Upper lobe of left lung (tissue), 6 donors: ENCODE results near the gene ASIC2. TPM values are rescaled to one million over a fixed set of nuclear protein-coding genes. Genes with fewer than 3 reads are reported as not detected.

Experiments
- ATAC-seq, 2 donors: fragments of 200-7000 bp; cut with Tn5 transposase; one replicate each; pipeline ENCODE4 v1.9.1; 2022; ENCODE audit warnings: mild to moderate bottlenecking in 2 of 2, moderate library complexity in 2 of 2; ENCODE audit not compliant: low FRiP score in 2 of 2
- DNase-seq, 2 donors: peaks; one replicate each; pipeline ENCODE4 v3.0.0-alpha.2; 2019 to 2020
- H3K27ac ChIP-seq, 4 donors: fragments of 200-600 bp; sonication (generic); one replicate each; pipeline ENCODE4 v1.5.1; 2016 to 2019
- H3K27me3 ChIP-seq, 4 donors: fragments of 200-600 bp; sonication (generic); one replicate each; pipeline ENCODE4 v1.5.1; 2017 to 2019
- H3K36me3 ChIP-seq, 4 donors: fragments of 200-600 bp; sonication (generic); one replicate each; pipeline ENCODE4 v1.5.1; 2016 to 2019
- H3K4me1 ChIP-seq, 4 donors: fragments of 200-600 bp; sonication (generic); one replicate each; pipeline ENCODE4 v1.5.1; 2018 to 2019
- H3K4me3 ChIP-seq, 4 donors: fragments of 200-600 bp; sonication (generic); one replicate each; pipeline ENCODE4 v1.5.1; 2017 to 2019; ENCODE audit warnings: mild to moderate bottlenecking in 2 of 4, moderate library complexity in 1 of 4
- H3K9me3 ChIP-seq, 4 donors: fragments of 200-600 bp; sonication (generic); one replicate each; pipeline ENCODE4 v1.5.1; 2018 to 2019
- CTCF ChIP-seq, 6 experiments: fragments of 450-650 bp in 4 of 6; fragments of 200-600 bp in 2 of 6; sonication (generic) in 2 of 6; IDR thresholded peaks; one replicate each; pipeline ENCODE4 v1.5.1; 2016 to 2019; ENCODE audit warnings: antibody characterized with exemption in 6 of 6
- EP300 ChIP-seq, 4 donors: sonication (generic); formaldehyde crosslinking; IDR thresholded peaks; one replicate each; pipeline ENCODE4 v1.5.1; 2017; ENCODE audit warnings: antibody characterized with exemption in 4 of 4, control low read depth in 2 of 4
- POLR2A ChIP-seq, 4 donors: fragments of 450-650 bp; IDR thresholded peaks; one replicate each; pipeline ENCODE4 v1.5.1; 2016 to 2017; ENCODE audit warnings: antibody characterized with exemption in 4 of 4, mild to moderate bottlenecking in 2 of 4
- POLR2AphosphoS5 ChIP-seq, 2 donors: sonication (generic); formaldehyde crosslinking; IDR thresholded peaks; one replicate each; pipeline ENCODE4 v1.5.1; 2017; ENCODE audit warnings: antibody characterized with exemption in 2 of 2
- WGBS, 2 donors: methylation state at CpG; one replicate each; pipeline ENCODE4 v1.1.5; 2017 to 2018; 5-methylcytosine and 5-hydroxymethylcytosine counted together
- total RNA-seq, 6 donors: library from RNA; depleted of rRNA in 4 of 6; stranded (reverse); fragments of >200 nt in 4 of 6; gene quantifications; one replicate each; pipeline versions ENCODE4 v1.1.0 to v1.2.1, GENCODE V29; 2016 to 2021
- donor health status: DM: no; HTN: no; CAD: no; lungs with moderate emphysema.
- donor health status: DM: no; HTN: yes; CAD: no; lungs with severe emphysema.

The ASIC2 gene
- total RNA-seq, 6 donors from 2014 or later = 0.17 TPM; not detected in 5

GRCh38 chr17:33023790-33024189 is 269.3 kb downstream of the ASIC2 start:
- 83 to 85% methylated on average over 3 of the region's 3 CpGs for WGBS, 2 donors
- H3K27ac ChIP-seq = no peak overlapping the region
- TF ChIP-seq POLR2A (IDR thresholded peaks at IDR 0.05) = no peak
- no peak for TF ChIP-seq POLR2AphosphoS5 (IDR thresholded peaks at IDR 0.05)
- no peak for TF ChIP-seq CTCF (IDR thresholded peaks at IDR 0.05)
- no peak for TF ChIP-seq EP300 (IDR thresholded peaks at IDR 0.05)
- no peaks in the 10 kb centered on the region for H3K9me3 ChIP-seq
- no peaks in the 10 kb centered on the region for H3K4me1 ChIP-seq
- no peaks in the 10 kb centered on the region for H3K36me3 ChIP-seq
- no peak overlapping the region for H3K4me3 ChIP-seq
- DNase-seq (no peak), ATAC-seq (no peak)
- H3K27me3 ChIP-seq = no peaks in the 10 kb centered on the region

DNA sequence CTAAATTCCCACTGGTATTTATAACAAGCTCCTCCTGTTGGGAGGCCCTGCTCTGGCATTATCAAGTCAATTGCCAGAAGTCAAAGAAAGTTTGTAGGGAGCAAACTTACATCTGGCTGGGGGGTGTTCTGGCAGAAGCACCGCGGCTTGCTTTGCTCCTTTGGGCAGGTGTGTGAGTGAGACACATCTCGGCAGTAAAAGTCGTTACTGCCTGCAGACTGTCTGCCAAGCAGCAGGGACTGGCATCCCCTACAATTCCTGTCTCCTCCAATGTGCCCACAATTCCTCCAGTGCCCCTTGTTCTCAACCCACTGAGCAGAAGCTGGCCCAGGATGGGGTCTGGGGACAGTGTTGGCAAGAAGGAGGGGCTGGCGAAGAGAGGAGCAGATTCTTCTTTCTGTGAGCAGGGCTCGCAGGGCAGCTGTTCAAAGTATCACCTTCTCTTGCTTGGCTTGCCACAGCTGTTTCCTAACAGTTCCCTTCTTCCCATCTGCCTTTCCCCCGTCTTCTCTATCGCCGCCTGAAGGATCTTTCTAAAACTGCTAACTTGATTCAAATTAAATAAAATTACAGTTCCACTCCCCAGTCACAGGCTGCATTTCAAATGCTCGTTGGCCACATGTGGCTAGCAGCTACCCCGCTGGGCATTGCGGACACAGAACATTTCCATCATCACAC is 271.2 kb downstream of the ASIC2 start:
- H3K27ac ChIP-seq = no peak overlapping the region
- DNase-seq = no peak
- no peaks in the 10 kb centered on the region for H3K4me1 ChIP-seq
- no peak for ATAC-seq
- no peaks in the 10 kb centered on the region for H3K27me3 ChIP-seq
- no peak overlapping the region for H3K4me3 ChIP-seq
- H3K9me3 ChIP-seq = no peaks in the 10 kb centered on the region
- H3K36me3 ChIP-seq = no peaks in the 10 kb centered on the region
- TF ChIP-seq EP300 (IDR thresholded peaks at IDR 0.05) (no peak), POLR2A (IDR thresholded peaks at IDR 0.05) (no peak), POLR2AphosphoS5 (IDR thresholded peaks at IDR 0.05) (no peak), CTCF (IDR thresholded peaks at IDR 0.05) (no peak)
- 66% methylated on average over 8 to 12 of the region's 12 CpGs for WGBS, 2 donors

- no peak for ATAC-seq
- no peak for TF ChIP-seq CTCF (IDR thresholded peaks at IDR 0.05)
- TF ChIP-seq EP300 (IDR thresholded peaks at IDR 0.05) = no peak
- TF ChIP-seq POLR2AphosphoS5 (IDR thresholded peaks at IDR 0.05) = no peak
- TF ChIP-seq POLR2A (IDR thresholded peaks at IDR 0.05) = no peak
Observed at GRCh38 chr17:33019161-33019890, 273.8 kb downstream of the ASIC2 start.

GRCh38 chr17:33017366-33017765 is 275.7 kb downstream of the ASIC2 start:
- DNase-seq (no peak), ATAC-seq (no peak)
- Histone ChIP-seq H3K4me1 (no peaks in the 10 kb centered on the region), H3K4me3 (no peak overlapping the region), H3K27me3 (no peaks in the 10 kb centered on the region), H3K9me3 (no peaks in the 10 kb centered on the region), H3K36me3 (no peaks in the 10 kb centered on the region), H3K27ac (no peak overlapping the region)
- no peak for TF ChIP-seq EP300 (IDR thresholded peaks at IDR 0.05)
- TF ChIP-seq CTCF (IDR thresholded peaks at IDR 0.05) = no peak
- TF ChIP-seq POLR2AphosphoS5 (IDR thresholded peaks at IDR 0.05) = no peak
- no peak for TF ChIP-seq POLR2A (IDR thresholded peaks at IDR 0.05)
- 85 to 94% methylated on average over 4 to 5 of the region's 5 CpGs for WGBS, 2 donors

More at GRCh38 chr17:33019161-33019890, 273.8 kb downstream of the ASIC2 start:
- WGBS, 2 donors = 86 to 90% methylated on average over 17 of the region's 17 CpGs
- Histone ChIP-seq H3K27ac (no peak overlapping the region), H3K36me3 (no peaks in the 10 kb centered on the region), H3K27me3 (no peaks in the 10 kb centered on the region), H3K4me1 (no peaks in the 10 kb centered on the region), H3K9me3 (no peaks in the 10 kb centered on the region), H3K4me3 (no peak overlapping the region)
- DNase-seq = no peak
